Measurements from ENCODE around the gene PTBP3.

The PTBP3 gene

GRCh38 chr9:112380102-112380824 is 46.8 kb upstream of the PTBP3 start, which contains the start of gene HSDL2 (continued):
- TF ChIP-seq ZNF580 (tag by site-specific recombination; IDR thresholded peaks at IDR 0.05) (no peak), OSR2 (tag by site-specific recombination; IDR thresholded peaks at IDR 0.05) (no peak), KLF16 (tag by site-specific recombination; IDR thresholded peaks at IDR 0.05) (peak; percentile 32; the same call in 1 of the 2 replicates), ZNF335 (tag by site-specific recombination; conservative IDR thresholded peaks at IDR 0.05) (peak; percentile 81), ZNF175 (tag by site-specific recombination; IDR thresholded peaks at IDR 0.05) (no peak), ZSCAN30 (tag by site-specific recombination; IDR thresholded peaks at IDR 0.05) (no peak), ZNF654 (tag by site-specific recombination; IDR thresholded peaks at IDR 0.05; ENCODE audit: low read depth) (no peak), ZNF837 (tag by site-specific recombination; IDR thresholded peaks at IDR 0.05) (no peak), EGR2 (tag by site-specific recombination; IDR thresholded peaks at IDR 0.05; ENCODE audit: low read depth) (no peak), ZNF596 (tag by site-specific recombination; IDR thresholded peaks at IDR 0.05) (no peak), ZNF48 (tag by site-specific recombination; IDR thresholded peaks at IDR 0.05) (no peak), SP2 (tag by site-specific recombination; IDR thresholded peaks at IDR 0.05) (no peak), ZNF239 (tag by site-specific recombination; IDR thresholded peaks at IDR 0.05) (no peak), PRDM4 (tag by site-specific recombination; IDR thresholded peaks at IDR 0.05) (no peak)

- Histone ChIP-seq H3K36me3 (ENCODE audit: control insufficient read depth in 2 of 2, insufficient read depth in 1 of 2, low read length in 2 of 2) (no peaks in the 10 kb centered on the region), H3K9me3 (ENCODE audit: control insufficient read depth, insufficient read depth, low read depth, low read length) (no peaks in the 10 kb centered on the region), H3K27ac (ENCODE audit: extremely low read depth, low read depth, low read length) (peak overlapping the region; percentile 95), H3K4me1 (ENCODE audit: control insufficient read depth, insufficient read depth, low read length) (no peaks in the 10 kb centered on the region), H3K4me3 (ENCODE audit: low read depth, low read length) (peak overlapping the region; percentile 89)
- ChIA-PET CTCF (interaction anchor here (0.6 to 5.0 kb wide), 9 partner anchors 8 to 779 kb away, joined by 3 to 25 read pairs (median 4); partner anchors contain the start of gene PTBP3), POLR2A (interaction anchor here (0.5 to 3.3 kb wide), 42 partner anchors 8 to 842 kb away, joined by 3 to 27 read pairs (median 4); partner anchors contain the start of genes DNAJC25, FKBP15, INIP and KIAA1958)
- TF ChIP-seq ZBTB49 (tag by site-specific recombination; IDR thresholded peaks at IDR 0.05; ENCODE audit: low read depth) (no peak), MYNN (tag by site-specific recombination; IDR thresholded peaks at IDR 0.05; ENCODE audit: borderline replicate concordance) (no peak), ZNF549 (tag by site-specific recombination; IDR thresholded peaks at IDR 0.05) (no peak), ZNF10 (tag by site-specific recombination; IDR thresholded peaks at IDR 0.05) (no peak), GLI2 (tag by site-specific recombination; IDR thresholded peaks at IDR 0.05; ENCODE audit: borderline replicate concordance, low read depth) (no peak), MZF1 (tag by site-specific recombination; IDR thresholded peaks at IDR 0.05; ENCODE audit: borderline replicate concordance) (no peak), ZNF302 (tag by site-specific recombination; IDR thresholded peaks at IDR 0.05; ENCODE audit: low read depth) (no peak), ZNF513 (tag by site-specific recombination; IDR thresholded peaks at IDR 0.05) (no peak), ZNF585B (tag by site-specific recombination; IDR thresholded peaks at IDR 0.05) (no peak), PRDM1 (tag by site-specific recombination; IDR thresholded peaks at IDR 0.05) (0 out of 2 replicates have a peak, but pooled peaks have one; percentile 16), ZNF433 (tag by site-specific recombination; IDR thresholded peaks at IDR 0.05; ENCODE audit: low read depth) (no peak), ZNF548 (tag by site-specific recombination; IDR thresholded peaks at IDR 0.05) (no peak), BCL11B (tag by site-specific recombination; IDR thresholded peaks at IDR 0.05; ENCODE audit: low read depth) (no peak)
Measured at GRCh38 chr9:112379177-112380101, 46.0 kb upstream of the PTBP3 start.
